Hindlimb muscle (tissue), 1 donor: ENCODE results near the gene CASZ1. TPM values are rescaled to one million over a fixed set of nuclear protein-coding genes. Genes with fewer than 3 reads are reported as not detected.
A peak's percentile ranks its signal among the peaks of the same experiment; 100 is the strongest.

Experiments used
- DNase-seq: peaks from one replicate; pipeline ENCODE4 v3.0.0-alpha.2; 2013
- polyA plus RNA-seq: library from polyadenylated mRNA; unstranded; fragments of 120-200 nt; gene quantifications from one replicate; pipeline ENCODE4 v1.2.1, GENCODE V29; 2013; ENCODE audit not compliant: insufficient read length

Gene CASZ1
- polyA plus RNA-seq, 1 donor = 82.9 TPM

GRCh38 chr1:10669570-10669969, 126.9 kb downstream of the CASZ1 start:
- no peak for DNase-seq

- no peak for DNase-seq
Measured at GRCh38 chr1:10667861-10668761, 128.3 kb downstream of the CASZ1 start.

- no peak for DNase-seq
Measured at GRCh38 chr1:10665930-10666850, 130.3 kb downstream of the CASZ1 start.

GRCh38 chr1:10665226-10665625, 131.2 kb downstream of the CASZ1 start:
- DNase-seq = no peak

DNA sequence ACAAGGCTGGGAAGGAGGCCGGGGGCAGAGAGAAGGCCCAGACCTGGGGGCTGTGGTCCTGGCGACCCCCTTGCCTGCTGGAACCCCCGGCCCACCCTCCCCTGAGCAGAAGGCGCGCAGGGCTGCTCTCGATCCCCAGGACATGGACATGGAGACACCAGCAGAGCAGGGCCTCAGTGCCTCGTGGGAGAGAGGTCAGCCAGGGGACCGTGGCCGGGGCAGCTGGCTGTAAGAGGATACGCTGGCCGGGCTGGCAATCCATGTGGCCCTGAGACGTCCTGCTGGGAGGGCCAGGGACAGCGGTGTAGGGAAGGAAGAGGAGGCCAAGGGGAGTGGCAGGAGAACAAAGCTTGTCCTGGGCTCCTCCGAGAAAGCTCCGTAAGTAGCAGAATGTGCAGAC, 132.2 kb downstream of the CASZ1 start:
- peak; percentile 32 for DNase-seq

- peak; percentile 53 for DNase-seq
Measured at GRCh38 chr1:10663678-10664035, 132.8 kb downstream of the CASZ1 start.

DNA sequence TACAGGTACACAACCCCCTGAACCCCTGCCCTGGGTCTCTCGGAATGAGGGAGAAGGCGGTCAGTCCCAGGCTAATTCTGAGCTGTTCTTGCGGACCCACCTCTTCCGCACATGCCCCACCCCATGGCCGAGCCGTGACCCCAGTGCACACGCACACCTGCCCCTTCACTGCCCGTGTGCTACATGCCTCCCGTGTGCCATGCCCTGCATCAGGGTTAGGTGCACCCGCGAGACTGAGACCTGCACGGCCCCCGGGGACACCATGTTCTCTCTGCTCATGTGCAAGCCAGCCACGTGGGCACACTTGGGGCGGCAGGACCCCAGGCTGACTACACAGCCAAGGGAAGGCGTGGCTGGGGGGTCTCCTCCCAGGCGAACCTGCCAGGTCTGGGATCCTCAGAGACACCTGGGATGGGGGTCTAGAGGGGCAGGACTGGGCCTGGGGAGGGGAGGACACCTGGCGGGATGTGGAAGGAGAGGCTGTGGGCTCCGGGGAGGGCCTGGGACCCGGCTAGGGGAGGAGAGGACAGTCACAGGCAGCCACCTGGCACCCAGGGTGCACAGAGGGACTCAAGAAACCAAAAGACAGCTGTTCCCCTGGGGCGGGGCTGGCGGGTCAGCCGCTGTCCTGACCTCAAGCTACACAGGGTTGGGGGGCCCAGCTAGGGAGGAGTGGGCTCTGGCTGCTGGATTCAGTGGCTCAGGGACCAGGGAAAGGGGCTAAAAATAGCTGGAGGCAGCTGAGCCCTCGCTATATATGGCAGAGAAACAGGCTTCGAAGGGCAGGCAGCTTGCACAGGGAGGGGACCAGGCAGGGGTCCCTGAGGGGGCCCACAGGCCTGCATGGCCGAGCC, 133.4 kb downstream of the CASZ1 start:
- DNase-seq = no peak

GRCh38 chr1:10662090-10662688, 134.3 kb downstream of the CASZ1 start:
- no peak for DNase-seq

DNA sequence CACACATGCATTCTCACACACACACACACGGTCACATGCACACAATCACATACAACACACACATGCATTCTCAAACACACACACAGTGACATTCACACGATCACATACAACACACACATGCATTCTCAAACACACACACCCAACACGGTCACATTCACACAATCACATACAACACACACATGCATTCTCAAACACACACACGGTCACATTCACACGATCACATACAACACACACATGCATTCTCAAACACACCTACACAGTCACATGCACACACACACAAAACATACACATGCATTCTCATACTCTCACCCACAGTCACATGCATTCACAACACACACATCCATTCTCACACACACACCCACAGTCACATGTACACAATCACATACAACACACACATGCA, 135.0 kb downstream of the CASZ1 start:
- DNase-seq = no peak

DNA sequence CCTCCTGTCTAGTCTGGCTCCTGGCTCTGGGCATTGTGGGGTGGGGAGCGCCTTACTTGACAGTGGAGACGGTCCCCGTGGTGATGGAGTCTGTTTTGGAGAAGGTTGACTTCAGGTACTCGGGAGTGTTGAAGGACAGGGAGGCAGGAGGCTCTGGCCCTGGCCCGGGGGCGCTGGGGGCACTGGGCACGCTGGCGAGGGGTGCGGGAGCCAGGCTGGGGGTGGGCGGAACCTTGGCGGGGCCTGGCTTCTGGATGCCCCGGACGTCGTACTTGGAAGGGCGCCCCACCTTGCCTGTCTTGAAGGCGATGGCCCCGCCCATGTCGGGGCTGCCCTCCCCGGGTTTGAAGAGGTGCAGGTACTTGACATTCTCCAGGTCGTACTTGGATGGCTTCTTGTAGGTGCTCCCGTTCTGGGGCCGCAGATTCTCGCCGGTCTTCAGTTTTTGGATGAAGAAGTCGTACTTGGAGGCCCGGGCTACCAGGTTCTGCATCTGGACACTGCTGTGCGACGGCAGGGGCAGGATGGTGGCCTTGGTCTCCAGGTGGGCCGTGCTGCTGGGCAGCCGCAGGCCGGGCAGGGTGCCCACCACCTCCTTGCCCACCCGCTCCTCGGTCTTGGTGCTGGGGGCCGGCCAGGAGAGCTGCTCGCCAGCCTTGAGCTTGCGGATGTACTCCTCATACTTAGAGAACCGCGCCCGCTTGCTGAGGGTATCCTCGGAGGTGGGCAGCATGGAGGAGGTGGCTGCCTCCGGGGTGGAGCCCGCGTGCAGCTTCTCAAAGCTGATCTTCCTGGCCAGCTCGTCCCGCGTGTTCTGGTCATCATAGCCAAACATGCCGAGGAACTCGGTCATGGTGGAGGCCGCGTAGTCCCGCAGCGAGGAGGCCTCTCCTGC, 136.6 kb downstream of the CASZ1 start:
- no peak for DNase-seq

- no peak for DNase-seq
Measured at GRCh38 chr1:10659218-10659617, 137.2 kb downstream of the CASZ1 start.

DNA sequence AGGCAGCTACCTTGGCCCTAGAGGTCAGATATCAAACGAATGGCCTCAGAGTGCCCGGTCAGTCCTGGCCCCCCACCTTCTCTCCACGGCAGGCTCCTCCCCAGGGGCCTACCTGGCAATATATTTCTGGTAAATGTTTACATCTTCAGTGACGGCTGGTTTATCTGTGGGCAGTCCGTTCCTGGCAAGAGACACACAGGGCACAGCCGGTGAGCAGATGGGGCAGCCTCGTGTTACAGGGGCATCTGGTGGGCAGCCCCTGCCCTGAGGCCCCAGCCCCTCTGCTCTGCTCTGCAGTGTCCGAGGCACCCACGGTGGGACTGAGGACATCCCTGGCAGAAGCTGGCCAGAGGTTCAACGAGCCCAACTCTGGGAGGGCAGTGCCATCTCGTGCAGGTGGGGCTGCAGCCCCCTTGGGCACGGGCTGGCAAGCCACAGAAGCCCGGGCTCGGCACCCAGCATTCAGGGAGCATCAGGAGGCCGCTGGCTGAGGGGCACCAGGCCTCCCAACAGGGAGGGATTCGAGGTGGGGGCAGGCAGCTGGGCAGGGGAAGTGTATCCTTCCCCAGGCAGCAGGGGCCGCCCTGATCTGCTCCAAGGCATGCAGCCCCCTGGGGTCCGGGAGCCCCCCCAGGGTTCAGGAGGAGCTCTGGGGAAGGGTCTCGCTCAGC, 137.9 kb downstream of the CASZ1 start:
- DNase-seq = no peak

- DNase-seq = no peak
Measured at GRCh38 chr1:10657088-10657847, 139.2 kb downstream of the CASZ1 start.

DNA sequence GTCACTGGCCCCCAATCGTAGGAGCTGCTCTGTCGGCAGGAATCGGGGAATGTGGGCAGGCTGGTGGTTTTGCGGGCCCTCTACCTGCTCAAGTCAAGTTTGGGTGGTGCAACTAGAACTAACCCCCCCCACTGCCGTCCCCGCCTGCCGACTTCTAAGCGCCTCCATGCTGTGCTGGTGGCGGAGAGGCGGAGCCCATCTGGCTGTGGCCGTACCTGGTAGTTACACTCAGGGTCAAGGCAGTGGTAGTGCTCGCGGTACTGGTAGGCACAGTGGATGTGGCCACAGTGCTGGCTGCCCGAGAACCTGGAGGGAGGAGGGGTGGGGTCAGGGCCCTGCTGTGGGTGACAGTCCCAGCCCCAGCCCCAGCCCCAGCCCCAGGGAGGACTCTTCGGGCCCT, 140.0 kb downstream of the CASZ1 start:
- DNase-seq = no peak

DNA sequence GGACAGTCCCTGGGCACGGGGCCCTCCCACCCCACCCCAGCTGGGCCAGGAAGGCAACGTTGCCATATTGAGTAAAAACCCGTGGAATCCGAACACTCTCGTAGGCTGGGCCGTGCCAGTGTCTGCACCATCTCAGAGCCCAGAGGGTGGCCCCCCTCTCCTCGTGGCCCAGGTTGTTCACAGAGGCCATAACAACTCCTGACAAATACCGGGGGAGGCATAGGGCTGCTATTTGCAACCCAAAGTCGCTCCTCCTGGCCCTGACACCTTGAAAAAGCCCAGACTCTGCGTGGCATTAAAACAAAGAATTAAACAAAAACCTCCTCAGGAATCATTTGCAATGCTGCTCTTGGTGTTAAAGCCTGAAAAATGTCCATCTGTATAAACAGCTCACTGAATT, 141.4 kb downstream of the CASZ1 start:
- DNase-seq = no peak

- DNase-seq = no peak
Measured at GRCh38 chr1:10653370-10654125, 142.9 kb downstream of the CASZ1 start.

GRCh38 chr1:10652626-10653025, 143.8 kb downstream of the CASZ1 start:
- DNase-seq = no peak

GRCh38 chr1:10651793-10652192, 144.7 kb downstream of the CASZ1 start:
- no peak for DNase-seq

DNA sequence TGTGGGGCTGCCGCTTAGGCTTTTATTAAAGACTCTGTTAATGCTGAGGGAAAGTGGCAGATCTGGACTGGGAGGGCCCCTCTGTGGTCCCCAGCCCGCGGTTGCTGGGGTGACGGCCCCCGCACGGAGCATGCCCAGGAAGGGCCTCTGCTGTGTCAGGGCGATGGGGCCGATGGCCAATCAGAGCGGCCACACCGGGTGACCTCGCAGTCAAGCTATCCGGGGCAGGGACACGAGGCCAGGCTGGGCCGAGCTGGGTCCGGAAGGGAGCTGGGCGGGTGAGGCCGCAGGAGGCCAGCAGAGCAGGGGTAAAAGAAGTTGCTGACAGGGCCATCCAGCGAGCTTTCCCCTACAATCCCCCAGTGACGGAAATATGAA, 145.1 kb downstream of the CASZ1 start:
- no peak for DNase-seq
